ENCODE results near the gene FEM1C. TPM values are rescaled to one million over a fixed set of nuclear protein-coding genes. Genes with fewer than 3 reads are reported as not detected.

Gene FEM1C
- polyA plus RNA-seq, 3 donors from 2014 or later = 0.73 to 2.0 (median 1.5) TPM

DNA sequence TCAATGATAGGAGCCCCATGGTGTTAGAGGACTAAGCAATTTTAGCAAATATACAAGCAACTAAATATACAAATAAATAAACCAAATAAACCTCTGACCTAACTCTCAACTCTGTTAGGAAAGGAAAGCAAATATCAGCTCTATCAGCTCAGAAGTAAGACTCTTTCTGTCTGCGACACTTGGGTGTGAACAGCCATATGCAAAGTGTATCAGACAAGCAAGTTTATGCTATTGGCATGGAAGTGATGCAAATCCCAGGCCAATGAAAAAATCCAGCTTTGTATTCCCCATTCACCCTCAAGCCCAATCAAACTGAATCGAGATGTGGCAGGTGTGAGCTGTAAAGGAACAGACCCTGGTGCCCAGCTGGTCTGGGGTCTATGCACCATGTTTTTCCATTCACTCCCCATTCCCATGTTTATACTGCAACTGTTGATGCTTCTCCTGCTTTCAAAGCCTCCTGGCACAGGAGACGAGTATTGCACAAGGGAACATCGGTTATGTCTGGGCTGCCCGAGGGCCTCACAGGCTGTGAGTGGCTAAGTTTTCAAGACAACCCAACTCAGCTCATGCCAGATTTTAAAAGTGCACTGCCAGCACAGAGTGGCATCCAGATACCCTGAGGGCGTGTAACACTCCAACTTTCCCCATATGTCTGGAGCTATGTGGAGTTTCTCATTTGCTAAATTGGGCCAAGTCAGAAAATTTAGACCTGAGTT lies 73.1 kb downstream of the FEM1C start:
- H3K27me3 Mint-ChIP-seq (ENCODE audit: low read depth in 3 of 3) = peaks cover 0 to 2% (median 2%) of the 10 kb centered on the region in 3 donors
- H3K4me3 Mint-ChIP-seq = no peak overlapping the region
- peaks cover 0 to 2% (median 0%) of the 10 kb centered on the region in 6 donors for H3K9me3 Mint-ChIP-seq
- H3K4me1 Mint-ChIP-seq = no peaks in the 10 kb centered on the region
- DNase-seq = no peak
- H3K36me3 Mint-ChIP-seq = no peaks in the 10 kb centered on the region
- H3K27ac Mint-ChIP-seq = no peak overlapping the region

DNA sequence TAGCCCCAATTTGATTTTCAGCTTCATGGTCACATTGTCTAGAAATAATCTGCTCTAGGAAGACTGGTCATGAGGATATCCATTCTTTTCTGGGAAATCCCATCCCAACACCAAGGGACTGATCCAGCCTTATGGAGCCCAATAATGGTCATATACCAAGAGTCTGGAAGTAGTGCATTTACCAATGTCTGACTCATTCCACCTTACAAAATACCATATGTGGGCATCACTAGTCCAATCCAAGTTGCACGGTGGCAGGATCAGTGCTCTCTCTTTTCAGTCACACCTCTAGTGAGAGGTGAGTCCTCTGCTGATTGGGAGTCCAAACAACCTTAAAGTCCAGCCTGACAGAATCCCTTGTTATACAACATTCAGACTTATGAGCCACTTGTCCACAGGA lies 73.7 kb downstream of the FEM1C start:
- Mint-ChIP-seq H3K27ac (no peak overlapping the region), H3K27me3 (ENCODE audit: low read depth in 3 of 3) (peaks cover 0 to 2% (median 0%) of the 10 kb centered on the region in 3 donors), H3K36me3 (no peaks in the 10 kb centered on the region), H3K4me3 (no peak overlapping the region), H3K9me3 (no peaks in the 10 kb centered on the region), H3K4me1 (no peaks in the 10 kb centered on the region)
- no peak for DNase-seq

Other genes starting within 250 kb of the FEM1C start
- gene CCDC112, start 248.1 kb downstream of the FEM1C start, polyA plus RNA-seq = 1 to 10 TPM; 3.2 to 4.6 (median 3.7) TPM
- gene TICAM2, start 57.7 kb upstream of the FEM1C start, polyA plus RNA-seq = under 1 TPM in 1 of 3 donors, not detected in 2; 0.78 TPM
- 10 to 100 TPM; 35.5 to 55.0 (median 40.7) TPM for gene TMED7, start 81.3 kb upstream of the FEM1C start, polyA plus RNA-seq